CD14-positive monocyte (primary cell): ENCODE measurements around the gene SEC23A. TPM values are rescaled to one million over a fixed set of nuclear protein-coding genes. Genes with fewer than 3 reads are reported as not detected.
"Not testable (repeated sequence)": the region's sequence is repeated elsewhere in the genome, so short reads cannot be mapped to it uniquely, and the experiment has no call there.

Source experiments
- DNase-seq, 3 donors: peaks; one replicate each; pipeline ENCODE4 v3.0.0-alpha.2; 2011 to 2022
- H2AFZ ChIP-seq: 2 replicates; pipeline ENCODE4 v1.6.0; 2012; ENCODE audit warnings: mild to moderate bottlenecking, low read depth, low read length, inconsistent platforms; ENCODE audit not compliant: insufficient read depth, poor library complexity, severe bottlenecking
- H3K27ac ChIP-seq, 2 donors: 1 replicate in 1 of 2; 2 replicates in 1 of 2; pipeline ENCODE4 v1.5.1; 2012 to 2013; ENCODE audit warnings: low read length in 2 of 2, control low read depth in 1 of 2, inconsistent platforms in 1 of 2, low read depth in 1 of 2, mild to moderate bottlenecking in 1 of 2
- H3K27me3 ChIP-seq, 2 donors: one replicate each; pipeline versions ENCODE4 v1.6.0 to v1.6.1; 2011 to 2013; ENCODE audit warnings: low read length in 2 of 2; ENCODE audit not compliant: control insufficient read depth in 2 of 2, insufficient read depth in 2 of 2
- H3K36me3 ChIP-seq, 2 donors: replicated peaks in 1 of 2; 1 replicate in 1 of 2; 2 replicates in 1 of 2; pipeline versions ENCODE4 v1.5.1 to v1.6.1; 2012 to 2013; ENCODE audit warnings: low read length in 2 of 2, control low read depth in 1 of 2, inconsistent platforms in 1 of 2, mild to moderate bottlenecking in 1 of 2; ENCODE audit not compliant: insufficient read depth in 2 of 2, control insufficient read depth in 1 of 2
- H3K4me1 ChIP-seq, 2 donors: 1 replicate in 1 of 2; 2 replicates in 1 of 2; pipeline versions ENCODE4 v1.5.1 to v1.6.1; 2012 to 2013; ENCODE audit warnings: low read length in 2 of 2, control low read depth in 1 of 2, inconsistent platforms in 1 of 2, mild to moderate bottlenecking in 1 of 2, moderate library complexity in 1 of 2; ENCODE audit not compliant: insufficient read depth in 2 of 2, control insufficient read depth in 1 of 2
- H3K4me2 ChIP-seq: replicated peaks from 2 replicates; pipeline ENCODE3; 2012; ENCODE audit warnings: low read length, moderate library complexity, mild to moderate bottlenecking; ENCODE audit not compliant: poor library complexity, severe bottlenecking; ENCODE audit errors: extremely low read depth
- H3K4me3 ChIP-seq, 3 experiments: fragments of 200-600 bp in 1 of 3; sonication (generic) in 1 of 3; replicated peaks in 1 of 3; 1 replicate in 2 of 3; 2 replicates in 1 of 3; pipeline ENCODE4 v1.5.1; 2011 to 2013; ENCODE audit warnings: low read length in 3 of 3, mild to moderate bottlenecking in 3 of 3, control low read depth in 2 of 3, low read depth in 2 of 3, inconsistent platforms in 1 of 3, moderate library complexity in 1 of 3
- H3K79me2 ChIP-seq: 2 replicates; pipeline ENCODE4 v1.6.0; 2012; ENCODE audit warnings: mild to moderate bottlenecking, control low read depth, inconsistent platforms, low read length, moderate library complexity; ENCODE audit not compliant: insufficient read depth
- H3K9ac ChIP-seq: 2 replicates; pipeline ENCODE4 v1.6.0; 2017; ENCODE audit warnings: low read length, mild to moderate bottlenecking; ENCODE audit not compliant: insufficient read depth, poor library complexity, severe bottlenecking
- H3K9me3 ChIP-seq, 2 donors: replicated peaks in 1 of 2; 1 replicate in 1 of 2; 2 replicates in 1 of 2; pipeline versions ENCODE4 v1.5.1 to v1.6.1; 2012 to 2013; ENCODE audit warnings: low read length in 2 of 2, control low read depth in 1 of 2; ENCODE audit not compliant: control insufficient read depth in 1 of 2, insufficient read depth in 1 of 2
- H4K20me1 ChIP-seq: 2 replicates; pipeline ENCODE4 v1.6.0; 2012; ENCODE audit warnings: mild to moderate bottlenecking, low read length, control low read depth, moderate library complexity; ENCODE audit not compliant: insufficient read depth
- H3K27ac Mint-ChIP-seq, 7 donors: one replicate each; pipeline ENCODE4 v1.8.0; 2020; ENCODE audit warnings: mild to moderate bottlenecking in 7 of 7, mixed read lengths in 7 of 7, moderate library complexity in 6 of 7, inconsistent platforms in 2 of 7
- H3K27me3 Mint-ChIP-seq, 3 donors: one replicate each; pipeline ENCODE4 v1.8.0; 2021 to 2022; ENCODE audit warnings: low read depth in 3 of 3, mild to moderate bottlenecking in 3 of 3, mixed read lengths in 3 of 3, moderate library complexity in 3 of 3, inconsistent platforms in 1 of 3
- H3K36me3 Mint-ChIP-seq, 2 donors: one replicate each; pipeline ENCODE4 v1.8.0; 2020; ENCODE audit warnings: mixed read lengths in 2 of 2, inconsistent platforms in 1 of 2, mild to moderate bottlenecking in 1 of 2
- H3K4me1 Mint-ChIP-seq: one replicate; pipeline ENCODE4 v1.8.0; 2020; ENCODE audit warnings: mild to moderate bottlenecking, mixed read lengths
- H3K4me3 Mint-ChIP-seq, 2 donors: one replicate each; pipeline ENCODE4 v1.8.0; 2020; ENCODE audit warnings: mild to moderate bottlenecking in 2 of 2, mixed read lengths in 2 of 2, moderate library complexity in 1 of 2
- H3K9me3 Mint-ChIP-seq, 7 donors: one replicate each; pipeline ENCODE4 v1.8.0; 2020 to 2022; ENCODE audit warnings: mixed read lengths in 7 of 7, mild to moderate bottlenecking in 6 of 7, moderate library complexity in 6 of 7, inconsistent platforms in 2 of 7
- WGBS: methylation state at CpG from one replicate; pipeline ENCODE4 v1.1.5; 2013; ENCODE audit warnings: missing lambda C conversion rate; ENCODE audit not compliant: insufficient coverage; 5-methylcytosine and 5-hydroxymethylcytosine counted together
- intact Hi-C, 2 donors: fragments of 100-400 bp; cut with micrococcal nuclease; formaldehyde crosslinking; loops; one replicate each; pipeline versions ENCODE4 v1.15.0 to v1.15.1; 2023
- polyA plus RNA-seq, 3 donors: library from polyadenylated mRNA; depleted of rRNA in 1 of 3; unstranded in 2 of 3; stranded (reverse) in 1 of 3; fragments of 300-500 nt in 2 of 3; fragments of >200 nt in 1 of 3; fragmentation: Illumina TruSeq in 2 of 3; gene quantifications; 1 replicate in 2 of 3; 2 replicates in 1 of 3; pipeline ENCODE4 v1.2.3, GENCODE V29; 2012 to 2021
- TF ChIP-seq, protein P1 (sequence below): fragments of 200-600 bp; IDR thresholded peaks from one replicate; pipeline ENCODE4 v1.8.0; 2022; ENCODE audit warnings: antibody characterized with exemption, mild to moderate bottlenecking

Gene SEC23A
- polyA plus RNA-seq, 3 donors, result 13.8 to 37.3 (median 36.4) TPM

DNA sequence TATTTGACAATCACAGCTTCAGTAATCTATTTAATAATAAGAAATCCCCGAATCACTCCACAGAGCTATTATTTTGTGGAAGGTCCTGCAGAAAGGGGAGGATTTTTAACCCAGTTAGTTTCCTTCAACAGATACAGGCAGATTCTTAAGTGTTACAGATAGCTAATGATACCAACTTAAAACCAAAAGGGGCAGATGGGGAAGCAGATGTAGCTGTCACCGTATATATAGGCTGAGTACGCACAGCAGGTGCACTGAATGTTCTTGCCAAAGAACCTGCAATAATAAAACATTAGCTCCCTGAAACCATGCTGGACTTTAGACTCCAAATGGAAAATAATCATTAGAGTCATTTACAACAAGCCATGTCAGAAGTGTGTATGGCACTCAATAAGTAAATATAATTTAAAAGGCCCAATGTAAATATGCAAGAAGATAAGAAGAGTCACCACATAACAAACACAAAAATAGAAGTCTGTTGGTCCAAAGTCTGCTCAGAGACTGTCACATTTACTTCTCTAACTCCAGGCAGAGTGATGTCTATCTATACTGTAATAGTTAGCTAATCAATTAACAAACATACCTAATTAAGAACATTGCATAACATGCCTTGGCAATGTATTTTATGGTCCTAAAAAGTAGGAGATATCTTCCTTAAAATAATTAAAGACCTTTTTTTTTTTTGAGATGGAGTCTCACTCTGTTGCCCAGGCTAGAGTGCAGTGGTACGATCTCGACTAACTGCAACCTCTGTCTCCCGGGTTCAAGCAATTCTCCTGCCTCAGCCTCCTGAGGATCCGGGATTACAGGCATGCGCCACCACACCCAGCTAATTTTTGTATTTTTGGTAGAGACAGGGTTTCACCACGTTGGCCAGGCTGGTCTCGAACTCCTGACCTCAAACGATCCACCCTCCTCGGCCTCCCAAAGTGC lies 78.8 kb downstream of the SEC23A start:
- no peak overlapping the region for H3K4me3 Mint-ChIP-seq
- H3K4me3 ChIP-seq, result no peak overlapping the region
- no peaks in the 10 kb centered on the region for H3K27me3 Mint-ChIP-seq
- no peak overlapping the region for H3K27ac ChIP-seq
- H3K79me2 ChIP-seq, result no peaks in the 10 kb centered on the region
- intact Hi-C loops, result no loop called here
- H2AFZ ChIP-seq, result no peak overlapping the region
- no peaks in the 10 kb centered on the region for H3K9me3 ChIP-seq
- H3K36me3 ChIP-seq, result no peaks in the 10 kb centered on the region
- no peak for DNase-seq
- no peaks in the 10 kb centered on the region for H3K4me1 Mint-ChIP-seq
- no peaks in the 10 kb centered on the region for H3K4me1 ChIP-seq
- TF ChIP-seq, protein P1, sequence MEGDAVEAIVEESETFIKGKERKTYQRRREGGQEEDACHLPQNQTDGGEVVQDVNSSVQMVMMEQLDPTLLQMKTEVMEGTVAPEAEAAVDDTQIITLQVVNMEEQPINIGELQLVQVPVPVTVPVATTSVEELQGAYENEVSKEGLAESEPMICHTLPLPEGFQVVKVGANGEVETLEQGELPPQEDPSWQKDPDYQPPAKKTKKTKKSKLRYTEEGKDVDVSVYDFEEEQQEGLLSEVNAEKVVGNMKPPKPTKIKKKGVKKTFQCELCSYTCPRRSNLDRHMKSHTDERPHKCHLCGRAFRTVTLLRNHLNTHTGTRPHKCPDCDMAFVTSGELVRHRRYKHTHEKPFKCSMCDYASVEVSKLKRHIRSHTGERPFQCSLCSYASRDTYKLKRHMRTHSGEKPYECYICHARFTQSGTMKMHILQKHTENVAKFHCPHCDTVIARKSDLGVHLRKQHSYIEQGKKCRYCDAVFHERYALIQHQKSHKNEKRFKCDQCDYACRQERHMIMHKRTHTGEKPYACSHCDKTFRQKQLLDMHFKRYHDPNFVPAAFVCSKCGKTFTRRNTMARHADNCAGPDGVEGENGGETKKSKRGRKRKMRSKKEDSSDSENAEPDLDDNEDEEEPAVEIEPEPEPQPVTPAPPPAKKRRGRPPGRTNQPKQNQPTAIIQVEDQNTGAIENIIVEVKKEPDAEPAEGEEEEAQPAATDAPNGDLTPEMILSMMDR, result no peak
- no peak overlapping the region for H3K9ac ChIP-seq
- 97% methylated on average over 6 of the region's 12 CpGs for WGBS
- no peaks in the 10 kb centered on the region for H4K20me1 ChIP-seq
- no peak overlapping the region for H3K27ac Mint-ChIP-seq
- no peaks in the 10 kb centered on the region for H3K27me3 ChIP-seq
- H3K4me2 ChIP-seq, result no peak overlapping the region
- no peaks in the 10 kb centered on the region for H3K9me3 Mint-ChIP-seq
- H3K36me3 Mint-ChIP-seq, result peaks cover 6 to 10% of the 10 kb centered on the region in 2 donors

DNA sequence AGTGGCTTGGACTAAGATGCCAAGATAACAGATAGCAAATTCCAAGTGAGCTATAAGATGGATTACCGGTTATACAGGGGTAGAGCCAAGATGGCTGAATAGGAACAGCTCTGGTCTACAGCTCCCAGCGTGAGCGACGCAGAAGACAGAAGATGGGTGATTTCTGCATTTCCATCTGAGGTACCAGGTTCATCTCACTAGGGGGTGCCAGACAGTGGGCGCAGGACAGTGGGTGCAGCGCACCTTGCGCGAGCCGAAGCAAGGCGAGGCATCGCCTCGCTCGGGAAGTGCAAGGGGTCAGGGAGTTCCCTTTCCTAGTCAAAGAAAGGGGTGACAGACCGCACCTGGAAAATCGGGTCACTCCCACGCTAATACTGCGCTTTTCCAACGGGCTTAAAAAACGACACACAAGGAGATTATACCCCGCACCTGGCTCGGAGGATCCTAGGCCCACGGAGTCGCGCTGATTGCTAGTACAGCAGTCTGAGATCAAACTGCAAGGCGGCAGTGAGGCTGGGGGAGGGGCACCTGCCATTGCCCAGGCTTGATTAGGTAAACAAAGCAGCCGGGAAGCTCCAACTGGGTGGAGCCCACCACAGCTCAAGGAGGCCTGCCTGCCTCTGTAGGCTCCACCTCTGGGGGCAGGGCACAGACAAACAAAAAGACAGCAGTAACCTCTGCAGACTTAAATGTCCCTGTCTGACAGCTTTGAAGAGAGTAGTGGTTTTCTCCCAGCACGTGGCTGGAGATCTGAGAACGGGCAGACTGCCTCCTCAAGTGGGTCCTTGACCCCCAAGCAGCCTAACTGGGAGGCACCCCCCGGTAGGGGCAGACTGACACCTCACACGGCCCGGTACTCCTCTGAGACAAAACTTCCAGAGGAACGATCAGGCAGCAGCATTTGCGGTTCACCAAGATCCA lies 85.7 kb downstream of the SEC23A start:
- H3K4me3 Mint-ChIP-seq, result peak overlapping the region in 1 of 2 donors; percentile 54

More for the DNA sequence above, 85.7 kb downstream of the SEC23A start:
- H3K4me2 ChIP-seq, H3K9ac ChIP-seq, H3K36me3 ChIP-seq, H3K4me3 ChIP-seq, H3K36me3 Mint-ChIP-seq, H4K20me1 ChIP-seq, H3K27me3 Mint-ChIP-seq, DNase-seq, H2AFZ ChIP-seq, H3K79me2 ChIP-seq, H3K4me1 ChIP-seq, H3K9me3 Mint-ChIP-seq, H3K9me3 ChIP-seq, H3K27me3 ChIP-seq, H3K27ac ChIP-seq: not testable (repeated sequence)
- 96% methylated on average over 27 of the region's 33 CpGs for WGBS
- Mint-ChIP-seq H3K27ac (peak overlapping the region in 1 of 7 donors; percentile 15), H3K4me1 (peaks cover 12% of the 10 kb centered on the region)
- intact Hi-C loops, result loop anchor here in 1 of 2 donors (10.0 kb wide), 1 partner anchor 293 kb away; no protein-coding TSS in a partner anchor
